Activated CD8-positive, alpha-beta memory T cell treated with anti-CD3 and anti-CD28 coated beads, Interleukin-2, amount 10 ng/mL, durations not matched to agents 7 days and 5 days (primary cell): ENCODE results near the gene NKX1-2. TPM values are rescaled to one million over a fixed set of nuclear protein-coding genes. Genes with fewer than 3 reads are reported as not detected.
"Not testable (repeated sequence)": the region's sequence is repeated elsewhere in the genome, so short reads cannot be mapped to it uniquely, and the experiment has no call there.

Experiments used
- ATAC-seq: fragments of 150-1000 bp; cut with Tn5 transposase; one replicate; pipeline ENCODE4 v1.10.0; 2021; ENCODE audit warnings: moderate library complexity
- CTCF ChIA-PET: fragments of 350-600 bp; sonication (Branson Sonifier 250); formaldehyde crosslinking; loops from one replicate; lab custom pipeline; 2021; ENCODE audit warnings: antibody characterized with exemption; lab: Charles Lee
- DNase-seq: peaks from one replicate; pipeline ENCODE4 v3.0.0-alpha.2; 2020
- H3K27ac Mint-ChIP-seq: one replicate; pipeline ENCODE4 v1.8.0; 2021; ENCODE audit warnings: mild to moderate bottlenecking, mixed read lengths
- H3K27me3 Mint-ChIP-seq: one replicate; pipeline ENCODE4 v1.8.0; 2021; ENCODE audit warnings: mixed read lengths
- H3K36me3 Mint-ChIP-seq: one replicate; pipeline ENCODE4 v1.8.0; 2021; ENCODE audit warnings: mild to moderate bottlenecking, mixed read lengths
- H3K4me1 Mint-ChIP-seq: one replicate; pipeline ENCODE4 v1.8.0; 2021; ENCODE audit warnings: mixed read lengths
- H3K4me3 Mint-ChIP-seq: one replicate; pipeline ENCODE4 v1.8.0; 2021; ENCODE audit warnings: mild to moderate bottlenecking, moderate library complexity, mixed read lengths
- H3K9me3 Mint-ChIP-seq: one replicate; pipeline ENCODE4 v1.8.0; 2022; ENCODE audit warnings: low read depth, mixed read lengths
- total RNA-seq, 2 experiments: library from RNA; stranded (reverse); gene quantifications; one replicate each; pipeline ENCODE4 v1.2.3, GENCODE V29; 2021

Gene NKX1-2
- total RNA-seq, 2 experiments from 2014 or later = not detected

- CTCF ChIA-PET = interaction anchor here (0.6 to 1.3 kb wide), 3 partner anchors 20 to 373 kb away, joined by 3 to 4 read pairs (median 3); no protein-coding TSS in a partner anchor
- H3K9me3 Mint-ChIP-seq = no peaks in the 10 kb centered on the region
- H3K27me3 Mint-ChIP-seq = peaks cover 76% of the 10 kb centered on the region
- DNase-seq = no peak
- no peak overlapping the region for H3K4me3 Mint-ChIP-seq
- H3K27ac Mint-ChIP-seq = no peak overlapping the region
- H3K4me1 Mint-ChIP-seq = peaks cover 8% of the 10 kb centered on the region
- no peak for ATAC-seq
- no peaks in the 10 kb centered on the region for H3K36me3 Mint-ChIP-seq
Measured at GRCh38 chr10:124453960-124454610, 4.2 kb upstream of the NKX1-2 start.

GRCh38 chr10:124451276-124451675 lies 1.4 kb upstream of the NKX1-2 start:
- Mint-ChIP-seq H3K27me3 (peaks cover 91% of the 10 kb centered on the region), H3K36me3 (no peaks in the 10 kb centered on the region), H3K4me3 (no peak overlapping the region), H3K9me3 (no peaks in the 10 kb centered on the region), H3K4me1 (peaks cover 16% of the 10 kb centered on the region), H3K27ac (no peak overlapping the region)
- ATAC-seq = no peak
- CTCF ChIA-PET = no interaction called here
- no peak for DNase-seq

- Mint-ChIP-seq H3K36me3 (no peaks in the 10 kb centered on the region), H3K4me1 (peaks cover 16% of the 10 kb centered on the region), H3K9me3 (no peaks in the 10 kb centered on the region), H3K27me3 (peaks cover 91% of the 10 kb centered on the region), H3K4me3 (no peak overlapping the region), H3K27ac (no peak overlapping the region)
- DNase-seq (no peak), ATAC-seq (no peak)
- CTCF ChIA-PET = no interaction called here
Measured at GRCh38 chr10:124450783-124451057, 885 bp upstream of the NKX1-2 start.

DNA sequence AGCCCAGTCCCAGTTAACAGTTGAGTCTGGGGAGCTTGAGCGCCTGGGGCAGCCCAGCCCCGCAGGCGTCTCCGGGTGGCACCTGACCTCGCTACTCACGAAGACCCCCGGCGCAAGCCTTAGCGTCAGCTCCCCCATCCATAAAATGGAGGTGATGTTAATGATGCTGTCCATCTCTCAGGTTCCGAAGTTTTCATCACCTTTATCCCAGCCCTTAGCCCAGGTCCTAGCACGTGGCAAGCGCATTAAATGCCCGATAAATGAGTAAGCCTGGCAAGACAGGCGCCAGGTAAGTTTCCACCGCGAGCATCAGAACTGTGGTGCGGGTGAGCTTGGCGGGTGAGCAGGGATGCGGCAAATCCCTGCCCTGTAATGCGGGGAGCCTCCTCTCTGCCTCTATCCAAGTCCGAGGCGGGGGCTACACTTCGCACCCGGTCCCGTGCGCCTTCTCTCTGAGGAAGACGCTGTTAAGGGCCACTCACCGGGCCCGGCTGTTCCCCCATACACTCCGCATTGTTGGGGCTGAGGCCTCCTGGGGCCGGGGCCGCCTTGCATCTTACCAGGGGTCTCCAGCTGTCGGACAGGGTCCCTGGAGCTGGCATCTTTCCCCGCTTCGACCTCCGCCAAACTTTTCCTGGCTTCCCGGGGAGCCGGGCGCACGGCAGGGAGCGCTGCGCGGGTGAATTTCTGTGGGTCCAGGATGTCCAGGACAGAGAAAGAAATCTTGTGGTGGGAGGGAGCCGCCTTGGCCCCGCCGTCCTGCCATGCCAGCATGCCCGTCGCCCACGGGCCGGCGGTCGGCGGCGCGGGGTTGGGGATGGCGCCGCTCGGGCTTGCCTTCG lies 444 bp downstream of the NKX1-2 start:
- DNase-seq = no peak
- Mint-ChIP-seq H3K9me3 (no peaks in the 10 kb centered on the region), H3K4me1 (peaks cover 16% of the 10 kb centered on the region), H3K27ac (no peak overlapping the region), H3K27me3 (peaks cover 89% of the 10 kb centered on the region), H3K36me3 (no peaks in the 10 kb centered on the region), H3K4me3 (peak overlapping the region; percentile 9)
- ATAC-seq = peak; percentile 20
- CTCF ChIA-PET = interaction anchor here (0.6 to 1.4 kb wide), 2 partner anchors 17 to 1947 kb away, joined by 3 read pairs; no protein-coding TSS in a partner anchor

DNA sequence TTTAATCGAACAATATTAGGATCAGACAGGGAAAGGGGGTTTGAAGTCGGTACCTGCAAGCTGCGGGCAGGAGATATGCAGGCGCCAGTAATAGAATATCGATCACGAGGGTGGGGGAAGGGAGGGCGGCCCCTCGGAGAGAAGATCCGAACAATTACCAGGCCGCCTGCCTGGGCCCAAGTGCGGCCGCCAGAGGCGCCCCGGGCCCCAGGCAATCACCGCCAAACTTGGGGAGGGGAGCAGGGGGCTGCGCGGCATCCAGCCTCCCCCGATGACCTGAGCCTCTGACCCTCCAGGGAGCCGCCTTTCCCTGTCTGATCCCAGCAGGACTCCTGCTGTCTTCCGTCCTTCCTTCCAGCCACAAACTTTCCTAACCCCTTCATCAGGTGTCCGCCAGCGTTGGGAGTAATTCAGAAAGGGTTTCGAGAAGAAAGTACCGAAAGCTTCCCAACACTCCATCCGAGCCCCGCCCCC lies 1.1 kb downstream of the NKX1-2 start:
- Mint-ChIP-seq H3K9me3 (no peaks in the 10 kb centered on the region), H3K4me1 (peaks cover 16% of the 10 kb centered on the region), H3K4me3 (peak overlapping the region; percentile 9), H3K36me3 (no peaks in the 10 kb centered on the region), H3K27me3 (peaks cover 86% of the 10 kb centered on the region), H3K27ac (no peak overlapping the region)
- DNase-seq = no peak
- ATAC-seq = no peak
- CTCF ChIA-PET = interaction anchor here (1.4 kb wide), 1 partner anchor 17 kb away, joined by 3 read pairs; no protein-coding TSS in a partner anchor

GRCh38 chr10:124447751-124448466 lies 1.9 kb downstream of the NKX1-2 start:
- peak overlapping the region; percentile 17 for H3K4me3 Mint-ChIP-seq
- H3K27me3 Mint-ChIP-seq = peaks cover 86% of the 10 kb centered on the region
- DNase-seq = no peak
- H3K36me3 Mint-ChIP-seq = no peaks in the 10 kb centered on the region
- H3K9me3 Mint-ChIP-seq = no peaks in the 10 kb centered on the region
- H3K4me1 Mint-ChIP-seq = peaks cover 16% of the 10 kb centered on the region
- ATAC-seq = no peak
- CTCF ChIA-PET = interaction anchor here (1.4 kb wide), 1 partner anchor 18 kb away, joined by 3 read pairs; no protein-coding TSS in a partner anchor
- no peak overlapping the region for H3K27ac Mint-ChIP-seq

DNA sequence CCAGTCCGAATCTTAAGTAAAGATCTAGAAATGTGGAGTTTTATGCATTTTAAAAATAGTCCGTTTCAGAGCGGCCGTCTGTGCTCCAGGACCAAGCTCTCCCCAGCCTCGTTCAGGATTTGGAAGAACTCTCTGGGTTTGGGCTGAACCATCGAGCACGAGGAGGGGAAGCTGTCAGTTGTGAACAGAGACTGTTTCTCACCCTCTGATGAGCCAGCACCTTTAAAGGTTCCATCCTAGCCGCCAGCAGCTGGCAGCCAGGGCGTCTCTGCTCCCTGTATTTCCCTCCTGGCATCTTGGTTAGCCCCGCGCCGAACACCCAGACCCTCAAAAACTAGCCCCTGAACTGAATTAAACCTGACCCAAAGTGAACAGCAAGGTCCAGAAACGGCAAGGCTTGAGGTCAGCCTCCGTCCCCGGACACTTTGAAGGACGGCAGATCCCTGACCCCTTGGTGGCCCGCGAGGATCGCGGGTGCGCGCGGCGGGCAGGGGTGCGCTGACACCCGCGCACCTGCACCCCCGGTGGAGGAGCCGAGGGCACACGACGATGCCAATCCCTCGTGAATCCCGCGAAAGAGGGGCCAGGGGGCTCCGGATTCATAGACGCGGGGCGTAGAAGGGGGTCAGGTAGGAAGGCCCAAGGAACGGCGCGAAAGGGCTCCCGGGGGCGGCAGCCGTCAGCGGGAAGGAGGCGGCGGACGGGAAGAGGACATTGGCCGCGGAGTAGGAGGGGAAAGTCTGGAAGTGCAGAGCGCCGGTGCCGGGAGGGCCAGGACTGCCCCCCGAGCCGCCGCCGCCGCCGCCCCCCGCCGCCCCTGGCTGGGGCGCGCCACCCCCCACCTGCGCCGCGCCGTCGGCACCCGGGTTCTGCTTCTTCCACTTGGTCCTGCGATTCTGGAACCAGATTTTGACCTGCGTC lies 2.7 kb downstream of the NKX1-2 start:
- peaks cover 16% of the 10 kb centered on the region for H3K4me1 Mint-ChIP-seq
- H3K27me3 Mint-ChIP-seq = peaks cover 81% of the 10 kb centered on the region
- CTCF ChIA-PET = no interaction called here
- DNase-seq (no peak), ATAC-seq (no peak)
- no peak overlapping the region for H3K27ac Mint-ChIP-seq
- no peaks in the 10 kb centered on the region for H3K9me3 Mint-ChIP-seq
- H3K4me3 Mint-ChIP-seq = no peak overlapping the region
- H3K36me3 Mint-ChIP-seq = no peaks in the 10 kb centered on the region

GRCh38 chr10:124441694-124442093 lies 8.1 kb downstream of the NKX1-2 start:
- not testable (repeated sequence) for H3K36me3 Mint-ChIP-seq

DNA sequence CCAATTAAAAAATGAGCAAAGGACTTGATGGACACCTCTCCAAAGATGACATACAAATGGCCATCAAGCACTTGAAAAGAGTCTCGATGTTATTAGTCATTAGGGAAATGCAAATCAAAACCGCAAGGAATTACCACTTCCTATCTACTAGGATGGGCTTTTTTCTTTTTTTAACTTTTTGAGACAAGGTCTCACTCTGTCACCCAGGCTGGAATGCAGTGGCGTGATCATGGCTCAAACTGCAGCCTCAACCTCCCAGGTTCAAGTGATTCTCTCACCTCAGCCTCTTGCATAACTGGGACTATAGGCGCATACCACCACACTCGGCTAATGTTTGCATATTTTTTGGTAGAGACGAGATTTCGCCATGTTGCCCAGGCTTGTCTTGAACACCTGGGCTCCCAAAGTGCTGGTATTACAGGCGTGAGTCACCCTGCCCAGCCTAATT lies 13.6 kb downstream of the NKX1-2 start:
- Mint-ChIP-seq H3K27ac (no peak overlapping the region), H3K9me3 (no peaks in the 10 kb centered on the region), H3K27me3 (peaks cover 7% of the 10 kb centered on the region), H3K4me1 (peaks cover 4% of the 10 kb centered on the region), H3K36me3 (no peaks in the 10 kb centered on the region), H3K4me3 (no peak overlapping the region)
- CTCF ChIA-PET = interaction anchor here (1.3 kb wide), 1 partner anchor 24 kb away, joined by 3 read pairs; no protein-coding TSS in a partner anchor
- ATAC-seq (no peak), DNase-seq (no peak)

More at GRCh38 chr10:124441694-124442093, 8.1 kb downstream of the NKX1-2 start:
- H3K4me3 Mint-ChIP-seq, ATAC-seq, H3K27ac Mint-ChIP-seq, H3K9me3 Mint-ChIP-seq, CTCF ChIA-PET, DNase-seq, H3K4me1 Mint-ChIP-seq: not testable (repeated sequence)
- peaks cover 40% of the 10 kb centered on the region for H3K27me3 Mint-ChIP-seq

GRCh38 chr10:124435683-124436082 lies 14.2 kb downstream of the NKX1-2 start:
- H3K4me1 Mint-ChIP-seq, H3K27me3 Mint-ChIP-seq, ATAC-seq, H3K27ac Mint-ChIP-seq, DNase-seq, H3K36me3 Mint-ChIP-seq, H3K4me3 Mint-ChIP-seq, H3K9me3 Mint-ChIP-seq: not testable (repeated sequence)
- CTCF ChIA-PET = interaction anchor here (1.3 kb wide), 1 partner anchor 23 kb away, joined by 3 read pairs; no protein-coding TSS in a partner anchor

DNA sequence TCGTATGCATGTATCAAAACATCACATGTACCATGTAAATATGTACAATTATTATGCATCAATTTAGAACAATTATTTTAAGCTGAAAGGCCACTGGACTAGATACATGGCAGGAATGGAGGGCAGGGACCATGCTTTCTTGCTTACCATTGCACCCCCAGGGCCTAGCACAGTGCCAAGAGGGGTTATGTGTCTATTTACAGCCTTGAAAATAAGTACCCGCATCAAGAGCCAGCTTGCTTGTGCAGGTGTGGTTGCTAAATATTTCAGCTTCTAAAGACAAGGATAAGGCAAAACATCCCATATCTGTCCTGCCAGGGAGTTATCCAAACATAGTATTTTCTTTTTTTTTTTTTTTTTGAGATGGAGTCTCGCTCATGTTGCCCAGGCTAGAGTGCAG lies 16.4 kb downstream of the NKX1-2 start:
- CTCF ChIA-PET = interaction anchor here (0.7 to 1.2 kb wide), 3 partner anchors 12 to 1126 kb away, joined by 3 read pairs; no protein-coding TSS in a partner anchor
- H3K36me3 Mint-ChIP-seq = no peaks in the 10 kb centered on the region

DNA sequence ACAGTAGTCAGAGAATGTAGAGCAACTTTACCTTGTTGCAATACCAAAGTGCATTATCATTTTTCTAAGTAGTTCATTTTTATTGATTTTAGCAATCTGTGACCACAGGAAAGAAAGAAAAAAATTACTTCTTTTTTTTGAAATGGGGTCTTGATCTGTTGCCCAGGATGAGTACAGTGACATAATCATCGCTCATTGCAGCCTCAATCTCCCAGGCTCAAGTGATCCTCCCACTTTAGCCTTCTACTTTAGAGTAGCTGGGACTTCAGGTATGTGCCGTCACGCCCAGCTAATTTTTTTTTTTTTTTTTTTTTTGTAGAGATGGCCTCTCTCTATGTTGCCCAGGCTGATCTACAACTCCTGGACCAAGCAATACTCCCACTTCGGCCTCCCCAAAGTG lies 19.8 kb downstream of the NKX1-2 start:
- CTCF ChIA-PET = no interaction called here
- no peaks in the 10 kb centered on the region for H3K4me1 Mint-ChIP-seq
- H3K4me3 Mint-ChIP-seq = no peak overlapping the region
- H3K9me3 Mint-ChIP-seq = no peaks in the 10 kb centered on the region
- H3K27ac Mint-ChIP-seq = no peak overlapping the region
- no peak for ATAC-seq
- no peaks in the 10 kb centered on the region for H3K36me3 Mint-ChIP-seq
- peaks cover 19% of the 10 kb centered on the region for H3K27me3 Mint-ChIP-seq
- no peak for DNase-seq

More for the DNA sequence above, 16.4 kb downstream of the NKX1-2 start:
- Mint-ChIP-seq H3K27me3 (peaks cover 16% of the 10 kb centered on the region), H3K9me3 (no peaks in the 10 kb centered on the region), H3K4me1 (peaks cover 4% of the 10 kb centered on the region), H3K27ac (no peak overlapping the region), H3K4me3 (no peak overlapping the region)
- DNase-seq = no peak
- ATAC-seq = no peak
